Stimulated activated CD4-positive, alpha-beta T cell treated with anti-CD3 and anti-CD28 coated beads, TNF-alpha, amount 100 ng/mL, for 4 hours (primary cell): Measurements from ENCODE around the gene CTCFL.

Experiments used
- DNase-seq, 3 experiments: peaks; one replicate each; pipeline ENCODE4 v3.0.0-alpha.2; 2020; ENCODE audit warnings: low read depth in 3 of 3

The CTCFL gene

GRCh38 chr20:57524511-57525176, at the start of gene CTCFL:
Gene CTCFL (minus strand): TSS chr20:57525140. CDS start chr20:57524205, 935 bp downstream.
- DNase-seq: no peak

- DNase-seq: no peak
Measured at GRCh38 chr20:57573894-57574293, 49.0 kb upstream of the CTCFL start.

- DNase-seq: no peak
Measured at GRCh38 chr20:57573242-57573641, 48.3 kb upstream of the CTCFL start.

- no peak for DNase-seq
Measured at GRCh38 chr20:57571782-57572416, 47.0 kb upstream of the CTCFL start.

GRCh38 chr20:57570920-57571319, 46.0 kb upstream of the CTCFL start:
- no peak for DNase-seq

GRCh38 chr20:57570145-57570850, 45.4 kb upstream of the CTCFL start:
- no peak for DNase-seq

GRCh38 chr20:57568960-57569359, 44.0 kb upstream of the CTCFL start:
- no peak for DNase-seq

- no peak for DNase-seq
Measured at GRCh38 chr20:57568088-57568896, 43.4 kb upstream of the CTCFL start.

- DNase-seq: no peak
Measured at GRCh38 chr20:57567471-57568079, 42.6 kb upstream of the CTCFL start.

- DNase-seq: no peak
Measured at GRCh38 chr20:57566803-57567459, 42.0 kb upstream of the CTCFL start.

- DNase-seq: no peak
Measured at GRCh38 chr20:57566399-57566798, 41.5 kb upstream of the CTCFL start.

GRCh38 chr20:57564951-57565642, 40.2 kb upstream of the CTCFL start:
- DNase-seq: no peak

- no peak for DNase-seq
Measured at GRCh38 chr20:57564180-57564802, 39.4 kb upstream of the CTCFL start.

- DNase-seq: no peak
Measured at GRCh38 chr20:57563522-57563921, 38.6 kb upstream of the CTCFL start.

- no peak for DNase-seq
Measured at GRCh38 chr20:57562541-57563465, 37.9 kb upstream of the CTCFL start.

GRCh38 chr20:57561356-57562279, 36.7 kb upstream of the CTCFL start:
- no peak for DNase-seq

- no peak for DNase-seq
Measured at GRCh38 chr20:57560554-57561355, 35.8 kb upstream of the CTCFL start, which contains the start of gene PCK1. Gene PCK1 (plus strand): TSS chr20:57561110. CDS start chr20:57561412, 302 bp downstream.
